Esophagus muscularis mucosa (tissue), 3 donors: Measurements from ENCODE around the gene WDR37.

Experiments used
- POLR2A ChIP-seq: fragments of 450-650 bp; IDR thresholded peaks from one replicate; pipeline ENCODE4 v1.6.1; 2017; ENCODE audit warnings: antibody characterized with exemption, moderate library complexity, mild to moderate bottlenecking, low read depth
- TF ChIP-seq, protein P1 (sequence below), 3 experiments: fragments of 200-600 bp in 2 of 3; fragments of 450-650 bp in 1 of 3; sonication (generic) in 2 of 3; IDR thresholded peaks; one replicate each; pipeline ENCODE4 v1.5.1; 2017 to 2019; ENCODE audit warnings: antibody characterized with exemption in 3 of 3, mild to moderate bottlenecking in 2 of 3, moderate library complexity in 1 of 3

DNA sequence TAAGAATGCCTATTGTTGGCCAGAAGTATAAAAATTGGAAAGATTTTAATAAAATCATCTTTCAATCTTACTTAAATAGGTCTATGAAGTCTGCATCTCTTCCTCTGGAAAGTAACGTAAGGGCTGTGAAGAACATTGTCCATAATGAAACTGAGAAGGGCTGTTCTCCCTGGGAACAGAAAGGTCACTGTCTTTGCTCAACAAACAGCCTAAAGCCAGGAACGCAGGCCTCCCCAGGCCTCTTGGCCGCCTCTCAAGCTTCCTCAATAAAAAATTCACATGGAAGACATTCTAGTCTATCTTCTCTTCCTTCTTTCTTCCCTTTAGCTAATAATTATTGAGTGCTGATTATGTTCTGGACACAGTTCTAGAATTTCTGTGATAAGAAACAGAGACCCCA, 21.4 kb upstream of the WDR37 start:
- TF ChIP-seq, protein P1, sequence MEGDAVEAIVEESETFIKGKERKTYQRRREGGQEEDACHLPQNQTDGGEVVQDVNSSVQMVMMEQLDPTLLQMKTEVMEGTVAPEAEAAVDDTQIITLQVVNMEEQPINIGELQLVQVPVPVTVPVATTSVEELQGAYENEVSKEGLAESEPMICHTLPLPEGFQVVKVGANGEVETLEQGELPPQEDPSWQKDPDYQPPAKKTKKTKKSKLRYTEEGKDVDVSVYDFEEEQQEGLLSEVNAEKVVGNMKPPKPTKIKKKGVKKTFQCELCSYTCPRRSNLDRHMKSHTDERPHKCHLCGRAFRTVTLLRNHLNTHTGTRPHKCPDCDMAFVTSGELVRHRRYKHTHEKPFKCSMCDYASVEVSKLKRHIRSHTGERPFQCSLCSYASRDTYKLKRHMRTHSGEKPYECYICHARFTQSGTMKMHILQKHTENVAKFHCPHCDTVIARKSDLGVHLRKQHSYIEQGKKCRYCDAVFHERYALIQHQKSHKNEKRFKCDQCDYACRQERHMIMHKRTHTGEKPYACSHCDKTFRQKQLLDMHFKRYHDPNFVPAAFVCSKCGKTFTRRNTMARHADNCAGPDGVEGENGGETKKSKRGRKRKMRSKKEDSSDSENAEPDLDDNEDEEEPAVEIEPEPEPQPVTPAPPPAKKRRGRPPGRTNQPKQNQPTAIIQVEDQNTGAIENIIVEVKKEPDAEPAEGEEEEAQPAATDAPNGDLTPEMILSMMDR (IDR thresholded peaks at IDR 0.05): no peak
- TF ChIP-seq POLR2A: no peak
